HG03521 (cell line): ENCODE results near the gene C5orf47.

Experiments used
- ATAC-seq: cut with Tn5 transposase; IDR thresholded peaks from one replicate; pipeline ENCODE4 v1.9.1; 2021; ENCODE audit warnings: mild to moderate bottlenecking, moderate library complexity; ENCODE audit not compliant: unreplicated experiment

Gene C5orf47

GRCh38 chr5:174022384-174023095, 33.6 kb downstream of the C5orf47 start:
- ATAC-seq = no peak

- no peak for ATAC-seq
These were observed 41.3 kb downstream of the C5orf47 start for GRCh38 chr5:174030286-174030685.

GRCh38 chr5:174044466-174045254, 55.7 kb downstream of the C5orf47 start:
- ATAC-seq = no peak

- peak; percentile 96 for ATAC-seq
These were observed 56.6 kb downstream of the C5orf47 start, which contains the start of gene NSG2 for GRCh38 chr5:174045470-174046025. Gene NSG2 (plus strand): TSS chr5:174045706. CDS start chr5:174046756, 1,050 bp downstream.

GRCh38 chr5:174046558-174046957, 57.6 kb downstream of the C5orf47 start:
- ATAC-seq = no peak

- ATAC-seq = no peak
These were observed 58.6 kb downstream of the C5orf47 start for GRCh38 chr5:174047472-174048099.

GRCh38 chr5:174052636-174053035, 63.7 kb downstream of the C5orf47 start:
- ATAC-seq = no peak

GRCh38 chr5:174053905-174054304, 64.9 kb downstream of the C5orf47 start:
- no peak for ATAC-seq
